ENCODE data around the gene DDHD1.
"Not testable (repeated sequence)": the region's sequence is repeated elsewhere in the genome, so short reads cannot be mapped to it uniquely, and the experiment has no call there.

The DDHD1 gene

GRCh38 chr14:53103636-53104340 is 49.3 kb downstream of the DDHD1 start:
- DNase-seq: no peak

DNA sequence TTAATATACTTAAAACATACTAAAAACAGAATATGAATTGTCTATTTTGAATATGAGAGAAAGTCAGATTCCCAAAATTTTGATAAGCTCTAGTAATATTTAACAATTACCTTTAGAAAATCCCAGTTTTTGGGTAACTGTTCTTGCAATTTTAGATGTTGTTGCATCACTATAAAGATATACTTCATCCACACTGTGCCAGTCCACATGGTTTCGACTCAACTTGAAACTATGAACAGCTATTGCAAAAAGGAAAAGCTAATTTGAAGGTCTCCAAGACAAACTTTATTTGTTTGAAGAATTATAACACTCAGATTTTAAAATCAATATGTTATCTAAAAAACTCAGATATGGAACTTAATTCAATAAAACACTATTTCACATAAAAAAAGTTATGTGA is 59.9 kb downstream of the DDHD1 start:
- peak; percentile 66 for DNase-seq

DNA sequence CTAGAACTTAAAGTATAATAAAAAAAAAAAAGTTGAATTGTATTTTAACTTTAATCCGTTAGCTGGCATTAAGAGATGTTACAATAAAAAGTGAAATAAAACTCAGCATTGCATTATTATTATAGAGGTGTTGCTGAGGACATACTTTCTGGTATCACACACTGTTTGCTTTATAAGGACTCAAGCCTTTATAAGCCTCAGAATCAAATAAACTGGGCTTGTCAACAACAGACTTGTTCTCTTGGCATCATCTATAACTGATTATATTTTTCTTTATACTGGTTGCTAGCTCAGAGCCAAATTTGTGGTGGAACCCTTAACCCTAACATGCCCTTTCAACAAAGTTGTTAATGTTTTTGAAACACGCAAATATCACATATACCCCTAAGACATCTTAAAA is 62.3 kb downstream of the DDHD1 start:
- no peak for DNase-seq

DNA sequence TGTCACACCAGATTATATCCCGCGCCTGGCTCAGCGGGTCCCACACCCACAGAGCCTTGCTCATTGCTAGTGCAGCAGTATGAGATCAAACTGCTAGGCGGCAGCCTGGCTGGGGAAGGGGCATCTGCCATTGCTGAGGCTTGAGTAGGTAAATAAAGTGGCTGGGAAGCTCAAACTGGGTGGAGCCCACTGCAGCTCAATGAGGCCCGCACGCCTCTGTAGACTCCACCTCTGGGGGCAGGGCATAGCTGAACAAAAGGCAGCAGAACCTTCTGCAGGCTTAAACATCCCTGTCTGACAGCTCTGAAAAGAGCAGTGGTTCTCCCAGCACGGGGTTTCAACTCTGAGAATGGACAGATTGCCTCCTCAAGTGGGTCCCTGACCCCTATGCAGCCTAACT is 68.2 kb downstream of the DDHD1 start:
- DNase-seq: not testable (repeated sequence)

GRCh38 chr14:53064475-53064874 is 88.6 kb downstream of the DDHD1 start:
- DNase-seq: no peak

GRCh38 chr14:53062856-53063255 is 90.3 kb downstream of the DDHD1 start:
- DNase-seq: peak; percentile 58

DNA sequence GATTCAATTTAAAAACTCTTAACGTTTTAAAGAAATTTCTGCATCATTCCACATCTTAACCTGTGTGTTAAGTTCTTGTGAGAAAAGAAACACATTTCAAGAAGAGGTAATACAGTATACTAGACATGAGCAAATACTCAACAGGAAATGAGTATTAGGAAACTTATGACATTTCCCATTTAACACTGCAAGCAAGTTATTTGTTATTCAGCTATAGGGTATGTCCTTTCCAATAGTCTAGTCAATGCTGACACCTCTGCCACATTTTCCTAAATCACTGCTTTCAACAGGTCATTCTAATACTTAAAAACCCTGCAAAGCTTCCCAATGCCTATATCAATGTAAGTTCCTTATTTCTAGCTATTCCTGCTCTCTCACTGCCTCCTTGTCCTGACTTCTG is 93.1 kb downstream of the DDHD1 start:
- no peak for DNase-seq

GRCh38 chr14:53055003-53055402 is 98.1 kb downstream of the DDHD1 start:
- peak; percentile 65 for DNase-seq

DNA sequence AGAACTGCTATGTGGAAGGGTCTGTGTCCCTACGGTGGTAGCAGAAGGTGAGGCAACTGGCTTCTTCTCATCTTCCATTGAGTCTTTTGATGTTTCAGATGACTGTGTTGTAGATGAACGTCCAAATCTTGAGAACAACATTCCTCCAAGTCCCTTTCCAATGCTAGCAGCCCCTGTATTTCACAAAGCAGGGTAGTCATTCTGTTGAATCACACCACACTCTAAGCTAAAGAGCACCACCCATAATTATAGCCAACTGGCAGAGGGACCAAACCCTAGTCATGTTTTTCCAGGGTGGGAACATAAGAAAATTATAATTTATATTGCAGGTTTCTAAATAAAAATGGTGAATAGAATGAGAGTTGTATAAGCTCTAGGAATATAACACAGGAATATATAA is 98.7 kb downstream of the DDHD1 start:
- peak; percentile 59 for DNase-seq

GRCh38 chr14:53048631-53049030 is 104.5 kb downstream of the DDHD1 start:
- peak; percentile 35 for DNase-seq

DNA sequence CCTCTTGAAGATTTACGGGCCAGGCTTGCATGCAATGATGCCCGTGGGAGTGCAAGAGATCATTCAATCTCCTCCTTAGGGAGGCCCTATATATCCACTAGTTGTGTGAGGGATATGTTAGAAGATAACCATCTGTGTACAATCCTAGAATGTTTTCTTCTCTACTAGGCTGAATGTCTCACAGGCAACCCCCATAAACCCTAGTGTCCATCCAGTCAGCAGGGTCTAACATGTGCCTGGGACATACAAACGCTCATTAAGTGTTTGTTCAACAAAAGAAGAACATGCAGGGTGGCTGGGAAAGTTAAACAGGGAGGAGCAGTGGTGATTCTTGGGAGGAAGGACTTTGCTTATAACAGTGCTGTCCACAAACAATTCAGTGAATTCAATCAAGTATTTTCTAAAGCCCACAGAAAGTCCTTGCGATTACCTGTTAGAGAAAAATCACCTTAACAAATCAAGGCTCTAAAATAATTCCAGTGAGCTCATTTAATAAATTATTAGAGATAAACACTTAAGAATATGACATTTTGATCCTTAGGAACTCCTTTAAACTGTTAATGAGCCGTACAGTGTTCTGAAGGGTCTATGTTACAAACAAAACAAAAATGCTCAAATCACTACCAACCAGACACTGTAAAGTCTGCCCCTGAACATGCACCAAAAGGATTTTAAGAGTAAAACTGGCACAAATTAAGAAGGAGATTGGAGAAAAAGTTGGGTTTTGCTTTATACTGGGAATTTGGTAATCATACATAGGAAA is 105.6 kb downstream of the DDHD1 start:
- peak; percentile 57 for DNase-seq

- DNase-seq: peak; percentile 73
These were observed 108.6 kb downstream of the DDHD1 start for GRCh38 chr14:53044486-53044885.

- DNase-seq: peak; percentile 37
These were observed 110.0 kb downstream of the DDHD1 start for GRCh38 chr14:53043027-53043581.

- DNase-seq: peak; percentile 51
These were observed 110.6 kb downstream of the DDHD1 start for GRCh38 chr14:53042480-53042879.

GRCh38 chr14:53041067-53041466 is 112.1 kb downstream of the DDHD1 start:
- DNase-seq: no peak

DNA sequence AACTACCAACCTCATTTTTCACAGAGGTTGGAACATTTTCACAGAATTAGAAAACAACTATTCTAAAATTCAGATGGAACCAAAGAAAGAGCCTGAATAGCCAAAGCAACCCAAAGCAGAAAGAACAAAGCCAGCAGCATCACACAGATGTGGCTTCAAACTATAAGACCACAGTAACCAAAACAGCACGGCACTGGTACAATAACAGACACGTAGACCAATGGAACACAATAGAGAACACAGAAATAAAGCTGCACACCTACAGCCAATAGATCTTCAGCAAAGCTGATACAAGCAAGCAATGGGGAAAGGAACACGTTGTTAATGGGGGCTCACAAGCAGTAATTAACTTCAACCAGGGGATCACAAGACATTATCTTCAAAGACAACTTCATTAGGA is 114.5 kb downstream of the DDHD1 start:
- DNase-seq: no peak

GRCh38 chr14:53037016-53037415 is 116.1 kb downstream of the DDHD1 start:
- DNase-seq: no peak

GRCh38 chr14:53035336-53036210 is 117.5 kb downstream of the DDHD1 start:
- DNase-seq: peak; percentile 54

DNA sequence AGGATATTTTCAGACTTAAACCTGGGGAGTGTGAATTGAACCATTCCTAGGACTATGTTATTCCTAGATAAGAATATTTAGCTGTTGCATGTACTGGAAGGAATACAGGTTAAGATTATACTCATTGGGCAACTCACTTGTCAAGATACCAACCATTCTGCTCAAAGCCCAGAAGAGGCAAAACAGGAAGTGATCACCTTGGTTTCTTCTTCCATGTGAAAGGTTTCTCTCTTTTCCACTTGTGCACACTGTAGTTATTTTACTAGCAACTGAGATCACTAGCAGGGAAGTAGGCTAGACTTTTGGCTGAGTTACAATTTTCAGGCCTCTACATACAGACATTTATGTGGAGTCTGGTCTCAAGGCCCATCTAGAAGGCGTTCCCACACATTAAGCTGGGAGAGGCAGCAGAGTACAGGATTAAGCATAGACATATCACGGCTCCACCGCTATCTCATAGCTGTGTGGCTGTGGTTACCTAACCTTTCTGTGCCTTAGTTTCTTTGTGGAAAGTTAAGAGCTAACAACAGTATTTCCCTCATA is 118.4 kb downstream of the DDHD1 start:
- DNase-seq: no peak

DNA sequence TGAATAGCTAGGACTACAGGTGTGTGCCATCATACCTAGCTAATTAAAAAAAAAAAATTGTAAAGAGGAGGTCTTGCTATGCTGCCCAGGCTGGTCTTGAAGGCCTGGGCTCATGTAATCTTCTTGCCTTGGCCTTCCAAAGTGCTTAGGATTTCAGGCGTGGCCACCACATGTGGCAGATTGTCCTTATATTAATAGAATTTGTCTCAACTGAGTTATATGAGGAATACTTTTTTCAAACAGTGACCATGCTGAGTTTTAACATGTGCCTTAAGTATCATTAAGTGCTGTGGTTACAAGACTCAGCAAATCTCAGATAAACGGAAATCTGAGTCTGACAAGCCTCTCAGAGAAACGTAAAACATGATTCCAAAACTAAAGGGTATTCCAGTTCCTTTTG is 119.1 kb downstream of the DDHD1 start:
- DNase-seq: no peak

DNA sequence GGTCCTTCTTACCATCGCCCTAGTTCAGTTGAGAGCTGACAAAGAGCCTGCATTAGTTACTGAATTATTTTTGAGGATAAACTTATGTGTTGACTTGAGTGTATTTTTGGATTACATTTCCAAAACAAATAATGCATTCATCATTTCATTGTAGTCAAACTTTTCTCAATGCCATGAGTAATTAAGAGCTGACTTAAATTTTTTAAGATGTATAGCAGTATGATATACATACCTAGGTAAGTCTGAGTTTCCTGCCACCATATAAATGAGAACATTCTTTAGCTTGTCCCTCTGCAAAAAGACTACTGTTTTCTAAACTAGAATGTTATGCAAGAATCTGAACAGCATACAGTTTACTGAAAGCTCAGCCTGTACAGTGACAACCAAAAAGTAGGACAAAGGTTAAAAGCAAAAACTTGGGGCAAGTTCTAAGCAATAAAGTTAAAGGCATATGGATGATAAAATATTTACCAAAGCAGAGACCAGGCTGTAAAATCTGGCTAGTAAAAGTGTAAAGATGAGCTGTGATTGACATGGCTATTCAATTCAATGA is 120.2 kb downstream of the DDHD1 start:
- no peak for DNase-seq

- peak; percentile 95 for DNase-seq
These were observed 120.8 kb downstream of the DDHD1 start for GRCh38 chr14:53032161-53032803.
